DND-41 (cell line): ENCODE results near the gene UBE2U.

Experiments
- EZH2 ChIP-seq: IDR thresholded peaks from 3 replicates; pipeline ENCODE4 v1.6.1; 2012; ENCODE audit warnings: borderline replicate concordance, low read depth, mild to moderate bottlenecking, moderate library complexity, low read length, inconsistent platforms; ENCODE audit not compliant: severe bottlenecking
- TF ChIP-seq, protein P1 (sequence below): IDR thresholded peaks from 2 replicates; pipeline ENCODE4 v1.5.1; 2012; ENCODE audit warnings: borderline replicate concordance, low read length, moderate library complexity, mild to moderate bottlenecking; ENCODE audit not compliant: poor library complexity, severe bottlenecking; ENCODE audit errors: extremely low read depth

- TF ChIP-seq, protein P1, sequence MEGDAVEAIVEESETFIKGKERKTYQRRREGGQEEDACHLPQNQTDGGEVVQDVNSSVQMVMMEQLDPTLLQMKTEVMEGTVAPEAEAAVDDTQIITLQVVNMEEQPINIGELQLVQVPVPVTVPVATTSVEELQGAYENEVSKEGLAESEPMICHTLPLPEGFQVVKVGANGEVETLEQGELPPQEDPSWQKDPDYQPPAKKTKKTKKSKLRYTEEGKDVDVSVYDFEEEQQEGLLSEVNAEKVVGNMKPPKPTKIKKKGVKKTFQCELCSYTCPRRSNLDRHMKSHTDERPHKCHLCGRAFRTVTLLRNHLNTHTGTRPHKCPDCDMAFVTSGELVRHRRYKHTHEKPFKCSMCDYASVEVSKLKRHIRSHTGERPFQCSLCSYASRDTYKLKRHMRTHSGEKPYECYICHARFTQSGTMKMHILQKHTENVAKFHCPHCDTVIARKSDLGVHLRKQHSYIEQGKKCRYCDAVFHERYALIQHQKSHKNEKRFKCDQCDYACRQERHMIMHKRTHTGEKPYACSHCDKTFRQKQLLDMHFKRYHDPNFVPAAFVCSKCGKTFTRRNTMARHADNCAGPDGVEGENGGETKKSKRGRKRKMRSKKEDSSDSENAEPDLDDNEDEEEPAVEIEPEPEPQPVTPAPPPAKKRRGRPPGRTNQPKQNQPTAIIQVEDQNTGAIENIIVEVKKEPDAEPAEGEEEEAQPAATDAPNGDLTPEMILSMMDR: no peak
- no peak for TF ChIP-seq EZH2
Observed at GRCh38 chr1:64231654-64232053, 28.2 kb downstream of the UBE2U start.
